Measurements from ENCODE around the gene EYA4. TPM values are rescaled to one million over a fixed set of nuclear protein-coding genes. Genes with fewer than 3 reads are reported as not detected.

The EYA4 gene
- polyA plus RNA-seq, 1 of the 3 experiments (the other 2 are of a cell fraction), result 0.08 TPM

DNA sequence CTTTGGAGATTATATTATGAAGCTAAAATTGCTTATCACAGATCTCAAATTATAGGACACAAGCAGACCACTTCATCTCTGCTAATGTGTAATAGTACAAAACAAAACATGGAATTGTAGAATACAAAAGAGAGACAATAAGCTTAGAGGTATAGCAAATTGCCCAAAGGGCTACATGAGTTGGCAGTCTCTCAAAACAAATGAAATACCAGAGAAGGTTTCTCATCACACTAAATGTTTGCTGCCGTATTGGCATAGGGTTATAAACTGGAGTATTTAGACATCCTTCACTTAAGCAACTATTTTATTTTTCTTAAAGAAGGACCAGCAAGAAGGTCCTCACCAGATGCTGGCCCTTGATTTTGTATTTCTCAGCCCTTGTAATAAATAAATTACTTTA, 5.9 kb upstream of the EYA4 start:
- no peak overlapping the region for H2AFZ ChIP-seq (ENCODE audit: low read depth)
- H3K4me3 ChIP-seq (ENCODE audit: low read depth in 2 of 2, low read length in 1 of 2), result no peak overlapping the region
- no peak overlapping the region for H3K27ac ChIP-seq (ENCODE audit: low read depth in 2 of 2, low read length in 1 of 2)
- no peak overlapping the region for H3K9ac ChIP-seq
- no peaks in the 10 kb centered on the region for H3K79me2 ChIP-seq (ENCODE audit: insufficient read depth)
- TF ChIP-seq GABPA (IDR thresholded peaks at IDR 0.05; ENCODE audit: low read depth) (no peak), POLR2AphosphoS5 (IDR thresholded peaks at IDR 0.05; ENCODE audit: low read depth, low read length) (no peak), RAD21 (IDR thresholded peaks at IDR 0.05; ENCODE audit: low read length) (no peak), FOSL2 (IDR thresholded peaks at IDR 0.05; ENCODE audit: borderline replicate concordance, low read depth) (no peak), RXRA (IDR thresholded peaks at IDR 0.05; ENCODE audit: borderline replicate concordance, low read depth) (no peak), MXI1 (IDR thresholded peaks at IDR 0.05; ENCODE audit: low read depth, low read length) (no peak), TEAD4 (IDR thresholded peaks at IDR 0.05; ENCODE audit: borderline replicate concordance, insufficient read depth) (no peak), SMC3 (IDR thresholded peaks at IDR 0.05; ENCODE audit: low read depth, low read length) (no peak), RCOR1 (IDR thresholded peaks at IDR 0.05; ENCODE audit: low read length) (no peak), FOXJ3 (CRISPR knock-in tag; IDR thresholded peaks at IDR 0.05) (no peak), JUND (IDR thresholded peaks at IDR 0.05) (no peak), EP300 (IDR thresholded peaks at IDR 0.05; ENCODE audit: borderline replicate concordance in 1 of 2, low read depth in 1 of 2, low read length in 1 of 2) (no peak), EZH2phosphoT487 (IDR thresholded peaks at IDR 0.05; ENCODE audit: borderline replicate concordance, low read depth) (no peak)
- TF ChIP-seq, protein P1, sequence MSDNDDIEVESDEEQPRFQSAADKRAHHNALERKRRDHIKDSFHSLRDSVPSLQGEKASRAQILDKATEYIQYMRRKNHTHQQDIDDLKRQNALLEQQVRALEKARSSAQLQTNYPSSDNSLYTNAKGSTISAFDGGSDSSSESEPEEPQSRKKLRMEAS (IDR thresholded peaks at IDR 0.05; ENCODE audit: low read depth), result no peak
- TF ChIP-seq, protein P2, sequence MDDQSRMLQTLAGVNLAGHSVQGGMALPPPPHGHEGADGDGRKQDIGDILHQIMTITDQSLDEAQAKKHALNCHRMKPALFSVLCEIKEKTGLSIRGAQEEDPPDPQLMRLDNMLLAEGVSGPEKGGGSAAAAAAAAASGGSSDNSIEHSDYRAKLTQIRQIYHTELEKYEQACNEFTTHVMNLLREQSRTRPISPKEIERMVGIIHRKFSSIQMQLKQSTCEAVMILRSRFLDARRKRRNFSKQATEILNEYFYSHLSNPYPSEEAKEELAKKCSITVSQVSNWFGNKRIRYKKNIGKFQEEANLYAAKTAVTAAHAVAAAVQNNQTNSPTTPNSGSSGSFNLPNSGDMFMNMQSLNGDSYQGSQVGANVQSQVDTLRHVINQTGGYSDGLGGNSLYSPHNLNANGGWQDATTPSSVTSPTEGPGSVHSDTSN (IDR thresholded peaks at IDR 0.05), result no peak
- TF ChIP-seq, protein P3, sequence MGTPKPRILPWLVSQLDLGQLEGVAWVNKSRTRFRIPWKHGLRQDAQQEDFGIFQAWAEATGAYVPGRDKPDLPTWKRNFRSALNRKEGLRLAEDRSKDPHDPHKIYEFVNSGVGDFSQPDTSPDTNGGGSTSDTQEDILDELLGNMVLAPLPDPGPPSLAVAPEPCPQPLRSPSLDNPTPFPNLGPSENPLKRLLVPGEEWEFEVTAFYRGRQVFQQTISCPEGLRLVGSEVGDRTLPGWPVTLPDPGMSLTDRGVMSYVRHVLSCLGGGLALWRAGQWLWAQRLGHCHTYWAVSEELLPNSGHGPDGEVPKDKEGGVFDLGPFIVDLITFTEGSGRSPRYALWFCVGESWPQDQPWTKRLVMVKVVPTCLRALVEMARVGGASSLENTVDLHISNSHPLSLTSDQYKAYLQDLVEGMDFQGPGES (IDR thresholded peaks at IDR 0.05; ENCODE audit: low read depth, low read length), result no peak
- TF ChIP-seq, protein P4, sequence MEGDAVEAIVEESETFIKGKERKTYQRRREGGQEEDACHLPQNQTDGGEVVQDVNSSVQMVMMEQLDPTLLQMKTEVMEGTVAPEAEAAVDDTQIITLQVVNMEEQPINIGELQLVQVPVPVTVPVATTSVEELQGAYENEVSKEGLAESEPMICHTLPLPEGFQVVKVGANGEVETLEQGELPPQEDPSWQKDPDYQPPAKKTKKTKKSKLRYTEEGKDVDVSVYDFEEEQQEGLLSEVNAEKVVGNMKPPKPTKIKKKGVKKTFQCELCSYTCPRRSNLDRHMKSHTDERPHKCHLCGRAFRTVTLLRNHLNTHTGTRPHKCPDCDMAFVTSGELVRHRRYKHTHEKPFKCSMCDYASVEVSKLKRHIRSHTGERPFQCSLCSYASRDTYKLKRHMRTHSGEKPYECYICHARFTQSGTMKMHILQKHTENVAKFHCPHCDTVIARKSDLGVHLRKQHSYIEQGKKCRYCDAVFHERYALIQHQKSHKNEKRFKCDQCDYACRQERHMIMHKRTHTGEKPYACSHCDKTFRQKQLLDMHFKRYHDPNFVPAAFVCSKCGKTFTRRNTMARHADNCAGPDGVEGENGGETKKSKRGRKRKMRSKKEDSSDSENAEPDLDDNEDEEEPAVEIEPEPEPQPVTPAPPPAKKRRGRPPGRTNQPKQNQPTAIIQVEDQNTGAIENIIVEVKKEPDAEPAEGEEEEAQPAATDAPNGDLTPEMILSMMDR (IDR thresholded peaks at IDR 0.05), result no peak
- TF ChIP-seq, protein P5, sequence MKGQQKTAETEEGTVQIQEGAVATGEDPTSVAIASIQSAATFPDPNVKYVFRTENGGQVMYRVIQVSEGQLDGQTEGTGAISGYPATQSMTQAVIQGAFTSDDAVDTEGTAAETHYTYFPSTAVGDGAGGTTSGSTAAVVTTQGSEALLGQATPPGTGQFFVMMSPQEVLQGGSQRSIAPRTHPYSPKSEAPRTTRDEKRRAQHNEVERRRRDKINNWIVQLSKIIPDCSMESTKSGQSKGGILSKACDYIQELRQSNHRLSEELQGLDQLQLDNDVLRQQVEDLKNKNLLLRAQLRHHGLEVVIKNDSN (IDR thresholded peaks at IDR 0.05; ENCODE audit: borderline replicate concordance, low read depth), result no peak
- TF ChIP-seq, protein P6, sequence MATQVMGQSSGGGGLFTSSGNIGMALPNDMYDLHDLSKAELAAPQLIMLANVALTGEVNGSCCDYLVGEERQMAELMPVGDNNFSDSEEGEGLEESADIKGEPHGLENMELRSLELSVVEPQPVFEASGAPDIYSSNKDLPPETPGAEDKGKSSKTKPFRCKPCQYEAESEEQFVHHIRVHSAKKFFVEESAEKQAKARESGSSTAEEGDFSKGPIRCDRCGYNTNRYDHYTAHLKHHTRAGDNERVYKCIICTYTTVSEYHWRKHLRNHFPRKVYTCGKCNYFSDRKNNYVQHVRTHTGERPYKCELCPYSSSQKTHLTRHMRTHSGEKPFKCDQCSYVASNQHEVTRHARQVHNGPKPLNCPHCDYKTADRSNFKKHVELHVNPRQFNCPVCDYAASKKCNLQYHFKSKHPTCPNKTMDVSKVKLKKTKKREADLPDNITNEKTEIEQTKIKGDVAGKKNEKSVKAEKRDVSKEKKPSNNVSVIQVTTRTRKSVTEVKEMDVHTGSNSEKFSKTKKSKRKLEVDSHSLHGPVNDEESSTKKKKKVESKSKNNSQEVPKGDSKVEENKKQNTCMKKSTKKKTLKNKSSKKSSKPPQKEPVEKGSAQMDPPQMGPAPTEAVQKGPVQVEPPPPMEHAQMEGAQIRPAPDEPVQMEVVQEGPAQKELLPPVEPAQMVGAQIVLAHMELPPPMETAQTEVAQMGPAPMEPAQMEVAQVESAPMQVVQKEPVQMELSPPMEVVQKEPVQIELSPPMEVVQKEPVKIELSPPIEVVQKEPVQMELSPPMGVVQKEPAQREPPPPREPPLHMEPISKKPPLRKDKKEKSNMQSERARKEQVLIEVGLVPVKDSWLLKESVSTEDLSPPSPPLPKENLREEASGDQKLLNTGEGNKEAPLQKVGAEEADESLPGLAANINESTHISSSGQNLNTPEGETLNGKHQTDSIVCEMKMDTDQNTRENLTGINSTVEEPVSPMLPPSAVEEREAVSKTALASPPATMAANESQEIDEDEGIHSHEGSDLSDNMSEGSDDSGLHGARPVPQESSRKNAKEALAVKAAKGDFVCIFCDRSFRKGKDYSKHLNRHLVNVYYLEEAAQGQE (IDR thresholded peaks at IDR 0.05; ENCODE audit: low read depth, low read length), result no peak
- TF ChIP-seq, protein P7, sequence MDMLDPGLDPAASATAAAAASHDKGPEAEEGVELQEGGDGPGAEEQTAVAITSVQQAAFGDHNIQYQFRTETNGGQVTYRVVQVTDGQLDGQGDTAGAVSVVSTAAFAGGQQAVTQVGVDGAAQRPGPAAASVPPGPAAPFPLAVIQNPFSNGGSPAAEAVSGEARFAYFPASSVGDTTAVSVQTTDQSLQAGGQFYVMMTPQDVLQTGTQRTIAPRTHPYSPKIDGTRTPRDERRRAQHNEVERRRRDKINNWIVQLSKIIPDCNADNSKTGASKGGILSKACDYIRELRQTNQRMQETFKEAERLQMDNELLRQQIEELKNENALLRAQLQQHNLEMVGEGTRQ (IDR thresholded peaks at IDR 0.05; ENCODE audit: borderline replicate concordance, low read depth, low read length), result no peak
- no peak for DNase-seq
- ChIA-PET CTCF (interaction anchor here (0.8 to 1.7 kb wide), 2 partner anchors 10 to 50 kb away, joined by 5 read pairs; no protein-coding TSS in a partner anchor), POLR2A (no interaction called here)
- H3K9me3 ChIP-seq, result no peaks in the 10 kb centered on the region
- H4K20me1 ChIP-seq (ENCODE audit: insufficient read depth), result no peaks in the 10 kb centered on the region
- WGBS (ENCODE audit: low lambda C conversion rate), result 67% methylated on average over 1 of the region's 1 CpG
- no peak overlapping the region for H3K4me2 ChIP-seq
- no peaks in the 10 kb centered on the region for H3K9me2 ChIP-seq
- H3K36me3 ChIP-seq (replicated peaks in 1 of 2; ENCODE audit: control insufficient read depth in 1 of 2, insufficient read depth in 2 of 2, low read length in 1 of 2), result no peaks in the 10 kb centered on the region
- H3K4me1 ChIP-seq (ENCODE audit: control insufficient read depth in 1 of 2, insufficient read depth in 2 of 2, low read depth in 1 of 2, low read length in 1 of 2), result no peaks in the 10 kb centered on the region
- no peaks in the 10 kb centered on the region for H3F3A ChIP-seq (replicated peaks; ENCODE audit: insufficient read depth)
- H3K27me3 ChIP-seq (ENCODE audit: insufficient read depth), result peaks cover 2% of the 10 kb centered on the region; the same call in 1 of the 2 replicates
